Stomach smooth muscle (tissue), 2 donors: Measurements from ENCODE around the gene IL17REL.
"Not testable (repeated sequence)": the region's sequence is repeated elsewhere in the genome, so short reads cannot be mapped to it uniquely, and the experiment has no call there.

Experiments used
- H3K27ac ChIP-seq: one replicate; pipeline ENCODE4 v1.7.0; 2013; ENCODE audit warnings: mild to moderate bottlenecking, low read length, inconsistent platforms
- H3K27me3 ChIP-seq, 2 donors: one replicate each; pipeline ENCODE4 v1.7.0; 2013; ENCODE audit warnings: low read length in 2 of 2; ENCODE audit not compliant: insufficient read depth in 2 of 2, control insufficient read depth in 1 of 2
- H3K36me3 ChIP-seq, 2 donors: one replicate each; pipeline ENCODE4 v1.7.0; 2013; ENCODE audit warnings: low read length in 2 of 2; ENCODE audit not compliant: control insufficient read depth in 2 of 2, insufficient read depth in 2 of 2
- H3K4me1 ChIP-seq: one replicate; pipeline ENCODE4 v1.7.0; 2013; ENCODE audit warnings: low read length; ENCODE audit not compliant: control insufficient read depth, insufficient read depth
- H3K4me3 ChIP-seq, 2 donors: one replicate each; pipeline ENCODE4 v1.7.0; 2013; ENCODE audit warnings: low read length in 2 of 2
- H3K9ac ChIP-seq, 2 donors: one replicate each; pipeline ENCODE4 v1.7.0; 2013; ENCODE audit warnings: low read length in 2 of 2, mild to moderate bottlenecking in 1 of 2
- H3K9me3 ChIP-seq, 2 donors: one replicate each; pipeline ENCODE4 v1.7.0; 2013; ENCODE audit warnings: low read length in 2 of 2; ENCODE audit not compliant: control insufficient read depth in 2 of 2
- donor health status: healthy.
- donor health status: Pancreatic carcinoma.

Gene IL17REL

DNA sequence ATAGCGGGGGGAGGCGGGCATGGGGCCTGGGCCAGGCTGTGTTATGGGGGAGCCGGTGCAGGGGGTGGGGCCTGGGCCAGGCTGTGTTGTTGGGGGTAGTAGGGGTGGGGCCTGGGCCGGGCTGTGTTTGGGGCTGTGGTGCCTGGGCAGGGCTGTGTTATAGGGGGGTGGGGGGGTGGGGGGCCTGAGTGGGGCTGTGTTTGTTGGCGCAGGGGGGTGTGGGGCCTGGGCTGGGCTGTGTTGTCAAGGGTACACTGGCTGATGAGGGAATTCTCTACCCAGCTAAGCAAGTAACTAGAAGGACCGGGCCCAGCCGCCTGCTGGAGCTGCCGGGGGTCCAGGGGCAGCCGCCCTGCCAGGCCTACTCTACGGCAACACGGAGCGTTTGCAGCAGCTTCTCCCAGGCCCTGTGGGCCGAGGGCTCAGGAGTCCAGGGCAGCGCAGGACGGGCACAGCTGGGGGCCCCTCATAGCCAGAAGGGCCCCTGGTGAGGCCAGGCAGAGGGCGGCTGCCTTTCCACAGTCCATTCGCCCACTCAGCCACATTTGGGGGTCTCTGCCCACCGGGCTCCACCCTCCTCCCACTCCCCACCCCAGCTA, 62.1 kb downstream of the IL17REL start:
- Histone ChIP-seq H3K4me3 (no peak overlapping the region), H3K36me3 (no peaks in the 10 kb centered on the region), H3K4me1 (peaks cover 18% of the 10 kb centered on the region), H3K9me3 (no peaks in the 10 kb centered on the region), H3K9ac (no peak overlapping the region), H3K27me3 (no peaks in the 10 kb centered on the region), H3K27ac (no peak overlapping the region)

DNA sequence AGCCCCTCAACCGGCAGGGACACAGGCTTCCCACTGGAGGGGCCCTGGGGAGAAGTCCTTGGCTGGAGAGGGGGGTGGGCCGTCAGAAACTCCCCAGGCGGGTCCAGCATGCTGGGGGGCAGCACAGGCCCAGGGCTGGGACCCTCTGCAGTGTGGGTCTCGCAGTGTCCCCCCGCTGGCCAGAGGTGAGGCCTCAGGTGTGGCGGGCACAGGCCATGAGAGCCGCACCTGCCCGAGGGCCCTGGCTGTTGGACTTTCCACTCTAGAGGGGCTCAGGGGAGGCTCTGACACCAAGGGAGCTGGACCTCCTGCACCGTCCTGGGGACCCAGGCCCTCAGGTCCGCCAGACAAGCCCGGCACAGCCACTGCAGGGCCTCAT, 62.7 kb downstream of the IL17REL start:
- H3K4me3 ChIP-seq: no peak overlapping the region
- no peaks in the 10 kb centered on the region for H3K36me3 ChIP-seq
- H3K9ac ChIP-seq: no peak overlapping the region
- H3K27ac ChIP-seq: no peak overlapping the region
- H3K9me3 ChIP-seq: no peaks in the 10 kb centered on the region
- no peaks in the 10 kb centered on the region for H3K27me3 ChIP-seq
- peaks cover 18% of the 10 kb centered on the region for H3K4me1 ChIP-seq

DNA sequence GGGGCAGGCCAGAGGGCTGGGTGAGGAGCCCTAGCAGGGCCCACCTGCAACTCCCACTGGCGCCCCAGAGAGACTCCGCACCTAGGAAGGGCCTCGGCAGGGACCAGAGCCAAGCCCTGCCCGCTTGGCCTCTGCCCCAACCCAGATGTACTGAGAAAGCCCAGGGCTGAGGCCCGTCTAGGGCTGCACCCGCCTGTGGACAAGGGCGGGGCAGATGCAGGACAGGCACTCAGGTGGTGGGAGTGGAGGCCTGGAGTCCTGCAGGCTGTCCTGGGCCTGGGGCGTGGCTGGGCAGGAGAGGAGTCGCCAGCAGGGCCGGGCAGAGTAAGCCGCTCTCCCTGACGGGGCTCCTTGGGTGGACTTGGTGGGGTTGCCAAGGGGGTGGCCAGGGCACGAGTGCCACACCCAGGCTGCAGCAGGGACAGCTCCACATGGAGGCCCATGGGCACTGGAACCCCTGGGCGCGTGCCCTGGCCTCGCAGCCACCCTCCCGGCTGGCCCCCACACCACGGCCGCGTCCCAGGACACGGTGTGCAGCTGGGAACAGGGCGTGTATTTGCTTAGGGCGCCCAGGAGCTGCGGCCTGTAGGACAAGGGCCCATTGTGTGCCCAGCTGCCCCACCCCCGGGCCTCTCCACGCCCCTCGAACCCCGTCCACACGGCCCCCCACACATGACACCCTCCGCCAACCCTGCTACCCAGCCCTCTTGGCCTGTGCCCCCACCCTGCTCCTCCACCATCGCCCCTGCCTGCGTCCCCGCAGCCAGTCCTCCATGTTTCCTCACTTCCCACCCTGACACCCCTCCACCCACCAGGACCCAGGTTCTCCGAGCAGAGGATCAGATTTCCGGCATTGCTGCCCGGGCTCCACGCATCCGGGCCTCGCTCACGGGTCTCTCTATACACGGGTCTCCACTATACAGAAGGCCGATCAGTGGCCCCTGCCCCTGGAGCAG, 63.3 kb downstream of the IL17REL start:
- Histone ChIP-seq H3K4me3 (no peak overlapping the region), H3K9ac (no peak overlapping the region), H3K27ac (no peak overlapping the region), H3K27me3 (no peaks in the 10 kb centered on the region), H3K9me3 (no peaks in the 10 kb centered on the region), H3K36me3 (no peaks in the 10 kb centered on the region), H3K4me1 (peaks cover 17% of the 10 kb centered on the region)

DNA sequence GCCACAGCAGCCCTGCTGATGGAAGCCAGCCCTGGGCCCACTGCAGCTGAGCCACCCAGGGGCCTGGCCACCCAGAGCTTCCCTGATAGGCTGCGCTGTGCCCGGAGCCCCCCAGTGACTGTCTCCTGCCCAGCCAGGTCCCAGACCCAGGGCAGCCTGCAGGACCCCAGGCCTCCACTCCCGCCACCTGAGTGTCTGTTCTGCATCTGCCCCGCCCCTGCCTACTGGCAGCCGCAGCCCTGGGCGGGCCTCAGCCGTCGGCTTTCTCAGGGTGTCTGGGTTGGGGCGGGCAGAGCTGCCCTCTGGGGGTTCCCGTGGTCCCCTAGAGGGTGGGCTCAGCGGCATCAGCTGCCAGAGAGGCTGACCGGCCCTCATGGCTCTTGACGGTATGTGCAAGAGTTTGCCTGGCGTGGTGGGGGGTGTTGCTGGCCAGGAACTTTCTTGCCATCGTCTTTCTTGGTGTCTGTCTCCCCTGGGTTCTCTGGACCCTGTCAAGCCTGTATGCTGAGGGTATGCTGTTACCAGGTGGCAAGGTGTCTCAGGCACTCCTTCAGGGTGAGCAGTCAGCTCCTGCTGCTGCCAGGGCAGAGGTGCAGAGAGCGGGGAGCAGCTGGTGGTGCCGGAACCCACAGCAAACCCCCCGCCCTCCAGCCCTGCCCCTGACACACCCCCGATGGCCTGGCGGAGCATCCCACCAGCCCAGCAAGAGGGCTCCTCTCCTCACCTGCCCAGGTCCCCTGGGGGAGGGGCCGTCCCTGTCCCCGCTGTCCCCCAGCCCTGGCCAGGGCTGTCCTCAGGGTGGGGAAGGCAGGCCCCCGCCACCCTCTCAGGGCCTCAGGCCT, 64.2 kb downstream of the IL17REL start:
- no peaks in the 10 kb centered on the region for H3K27me3 ChIP-seq
- H3K36me3 ChIP-seq: no peaks in the 10 kb centered on the region
- H3K4me1 ChIP-seq: peaks cover 8% of the 10 kb centered on the region
- no peaks in the 10 kb centered on the region for H3K9me3 ChIP-seq
- no peak overlapping the region for H3K9ac ChIP-seq
- no peak overlapping the region for H3K27ac ChIP-seq
- no peak overlapping the region for H3K4me3 ChIP-seq

DNA sequence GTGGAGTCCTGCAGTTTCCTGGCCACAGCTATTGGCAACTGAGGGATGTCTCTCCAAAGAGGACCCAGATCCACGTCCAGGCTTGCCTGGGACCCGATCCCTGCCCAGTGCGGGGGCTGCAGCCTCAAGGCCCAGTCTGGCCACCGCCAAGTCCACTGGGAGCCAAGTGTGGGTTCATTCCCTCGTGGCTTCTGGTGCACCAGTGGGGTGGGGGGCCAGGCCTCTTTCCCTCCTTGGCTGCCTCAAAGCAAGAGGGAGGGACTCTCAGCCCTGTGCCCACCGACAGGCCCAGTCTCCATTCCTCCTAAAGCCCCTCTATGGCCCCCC, 65.3 kb downstream of the IL17REL start:
- Histone ChIP-seq H3K27me3 (no peaks in the 10 kb centered on the region), H3K27ac (no peak overlapping the region), H3K9ac (no peak overlapping the region), H3K9me3 (no peaks in the 10 kb centered on the region), H3K4me1 (peaks cover under 1% of the 10 kb centered on the region), H3K36me3 (no peaks in the 10 kb centered on the region), H3K4me3 (no peak overlapping the region)

DNA sequence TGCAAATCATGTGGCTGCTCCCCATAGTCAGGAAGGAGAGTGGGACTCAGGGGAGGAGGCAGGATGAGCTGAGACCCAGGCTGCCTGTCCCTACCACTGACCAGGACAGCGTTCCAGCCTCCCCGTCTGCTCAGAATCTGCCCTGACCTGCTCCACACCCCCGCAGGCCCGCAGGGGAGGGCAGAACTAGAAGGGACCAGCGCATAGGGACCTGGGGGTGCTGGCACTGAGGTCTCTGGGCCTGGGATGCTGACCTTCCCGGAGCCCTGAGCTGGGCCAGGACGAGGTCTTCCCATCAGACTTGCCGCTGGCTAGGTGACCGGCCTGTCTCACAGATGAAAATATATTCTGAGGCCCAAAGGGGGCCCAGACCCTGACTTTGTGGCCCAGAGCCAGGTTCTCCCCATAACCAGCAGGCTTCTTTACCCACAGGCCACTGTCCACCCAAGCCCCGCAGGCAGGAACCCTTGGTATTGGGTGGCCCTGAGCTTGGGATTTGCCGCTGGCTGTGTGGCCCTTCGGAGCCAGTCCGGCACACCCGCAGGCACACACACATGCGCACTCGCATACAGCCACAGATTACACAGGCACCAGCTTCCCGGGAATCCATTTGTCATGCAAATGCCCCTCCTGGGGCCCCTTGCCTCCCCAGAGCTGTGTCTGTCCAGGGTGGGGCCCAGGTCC, 65.8 kb downstream of the IL17REL start:
- H3K27ac ChIP-seq: no peak overlapping the region
- no peak overlapping the region for H3K4me3 ChIP-seq
- no peaks in the 10 kb centered on the region for H3K9me3 ChIP-seq
- H3K9ac ChIP-seq: no peak overlapping the region
- H3K27me3 ChIP-seq: no peaks in the 10 kb centered on the region
- no peaks in the 10 kb centered on the region for H3K36me3 ChIP-seq
- no peaks in the 10 kb centered on the region for H3K4me1 ChIP-seq

DNA sequence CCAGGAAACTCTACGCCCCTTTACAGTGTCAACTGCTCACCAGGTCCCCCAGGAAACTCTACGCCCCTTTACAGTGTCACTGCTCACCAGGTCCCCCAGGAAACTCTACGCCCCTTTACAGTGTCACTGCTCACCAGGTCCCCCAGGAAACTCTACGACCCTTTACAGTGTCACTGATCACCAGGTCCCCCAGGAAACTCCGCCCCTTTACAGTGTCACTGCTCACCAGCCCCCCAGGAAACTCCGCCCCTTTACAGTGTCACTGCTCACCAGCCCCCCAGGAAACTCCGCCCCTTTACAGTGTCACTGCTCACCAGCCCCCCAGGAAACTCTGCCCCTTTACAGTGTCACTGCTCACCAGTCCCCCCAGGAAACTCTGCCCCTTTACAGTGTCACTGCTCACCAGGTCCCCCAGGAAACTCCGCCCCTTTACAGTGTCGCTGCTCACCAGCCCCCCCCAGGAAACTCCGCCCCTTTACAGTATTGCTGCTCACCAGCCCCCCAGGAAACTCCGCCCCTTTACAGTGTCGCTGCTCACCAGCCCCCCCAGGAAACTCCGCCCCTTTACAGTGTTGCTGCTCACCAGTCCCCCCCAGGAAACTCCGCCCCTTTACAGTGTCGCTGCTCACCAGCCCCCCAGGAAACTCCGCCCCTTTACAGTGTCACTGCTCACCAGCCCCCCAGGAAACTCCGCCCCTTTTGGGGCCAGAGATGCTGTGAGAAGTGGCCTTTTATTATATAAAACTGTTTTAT, 67.3 kb downstream of the IL17REL start:
- not testable (repeated sequence) for H3K9me3 ChIP-seq, H3K36me3 ChIP-seq, H3K9ac ChIP-seq, H3K27ac ChIP-seq, H3K4me3 ChIP-seq, H3K4me1 ChIP-seq, H3K27me3 ChIP-seq
